ENCODE results near the gene SLC34A1. TPM values are rescaled to one million over a fixed set of nuclear protein-coding genes. Genes with fewer than 3 reads are reported as not detected.

The SLC34A1 gene
- polyA plus RNA-seq, 1 donor from 2014 or later: not detected

GRCh38 chr5:177396078-177396477, 11.8 kb downstream of the SLC34A1 start:
- Mint-ChIP-seq H3K27me3 (no peaks in the 10 kb centered on the region), H3K4me3 (no peak overlapping the region), H3K36me3 (no peaks in the 10 kb centered on the region), H3K4me1 (peaks cover 0 to 3% (median 0%) of the 10 kb centered on the region in 3 donors), H3K9me3 (no peaks in the 10 kb centered on the region), H3K27ac (peak overlapping the region in 1 of 3 donors; percentile 50)

DNA sequence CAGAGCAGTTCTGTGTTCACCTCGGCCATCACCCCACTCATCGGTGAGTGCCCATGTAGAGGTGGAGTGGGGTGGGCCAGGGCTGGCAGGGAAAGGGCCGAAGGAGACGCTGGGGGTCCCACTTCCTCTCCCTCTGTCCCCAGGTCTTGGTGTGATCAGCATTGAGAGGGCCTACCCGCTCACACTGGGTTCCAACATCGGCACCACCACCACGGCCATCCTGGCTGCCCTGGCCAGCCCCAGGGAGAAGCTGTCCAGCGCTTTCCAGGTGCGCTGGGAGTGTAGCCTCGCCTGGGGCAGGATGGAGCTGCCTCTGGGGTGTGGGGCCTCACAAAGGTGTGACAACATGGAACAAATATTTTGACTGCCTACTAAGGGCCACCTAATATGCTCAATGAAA, 12.6 kb downstream of the SLC34A1 start:
- no peak overlapping the region for H3K4me3 Mint-ChIP-seq
- H3K9me3 Mint-ChIP-seq: no peaks in the 10 kb centered on the region
- H3K27me3 Mint-ChIP-seq: peaks cover under 1% of the 10 kb centered on the region
- H3K4me1 Mint-ChIP-seq: peaks cover 0 to 3% (median 0%) of the 10 kb centered on the region in 3 donors
- H3K36me3 Mint-ChIP-seq: no peaks in the 10 kb centered on the region
- no peak overlapping the region for H3K27ac Mint-ChIP-seq

DNA sequence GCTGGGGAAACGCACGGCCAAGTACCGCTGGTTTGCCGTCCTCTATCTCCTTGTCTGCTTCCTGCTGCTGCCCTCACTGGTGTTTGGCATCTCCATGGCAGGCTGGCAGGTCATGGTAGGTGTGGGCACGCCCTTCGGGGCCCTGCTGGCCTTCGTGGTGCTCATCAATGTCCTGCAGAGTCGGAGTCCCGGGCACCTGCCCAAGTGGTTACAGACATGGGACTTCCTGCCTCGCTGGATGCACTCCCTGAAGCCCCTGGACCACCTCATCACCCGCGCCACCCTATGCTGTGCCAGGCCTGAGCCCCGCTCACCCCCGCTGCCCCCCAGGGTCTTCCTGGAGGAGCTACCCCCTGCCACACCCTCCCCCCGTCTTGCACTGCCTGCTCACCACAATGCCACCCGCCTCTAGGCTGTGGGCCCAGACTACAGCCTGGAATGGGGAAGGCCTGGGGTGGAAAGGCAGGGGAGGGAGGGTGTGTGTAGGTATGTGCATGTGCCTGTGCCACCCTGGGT, 13.7 kb downstream of the SLC34A1 start:
- peaks cover 10% of the 10 kb centered on the region for H3K27me3 Mint-ChIP-seq
- H3K4me1 Mint-ChIP-seq: peaks cover 0 to 5% (median 4%) of the 10 kb centered on the region in 3 donors
- H3K27ac Mint-ChIP-seq: peak overlapping the region in 1 of 3 donors; percentile 64
- no peak overlapping the region for H3K4me3 Mint-ChIP-seq
- no peaks in the 10 kb centered on the region for H3K9me3 Mint-ChIP-seq
- no peaks in the 10 kb centered on the region for H3K36me3 Mint-ChIP-seq

- H3K4me1 Mint-ChIP-seq: peaks cover 0 to 14% (median 11%) of the 10 kb centered on the region in 3 donors
- H3K36me3 Mint-ChIP-seq: no peaks in the 10 kb centered on the region
- H3K27me3 Mint-ChIP-seq: peaks cover 15% of the 10 kb centered on the region
- H3K9me3 Mint-ChIP-seq: no peaks in the 10 kb centered on the region
- no peak within 1 kb of the TSS for H3K27ac Mint-ChIP-seq
- peak within 1 kb of the TSS in 3 of 4 donors; percentile 27 to 84 (median 28) for H3K4me3 Mint-ChIP-seq
These were observed 16.0 kb downstream of the SLC34A1 start, which contains the start of gene PFN3 for GRCh38 chr5:177399997-177400868. Gene PFN3 (minus strand): TSS chr5:177400661. CDS start chr5:177400576, 85 bp downstream.

GRCh38 chr5:177402271-177403043, 18.2 kb downstream of the SLC34A1 start:
- Mint-ChIP-seq H3K9me3 (no peaks in the 10 kb centered on the region), H3K4me1 (peaks cover 10 to 25% (median 21%) of the 10 kb centered on the region in 3 donors), H3K4me3 (peak overlapping the region; percentile 77 to 92 (median 86)), H3K27me3 (peaks cover 15% of the 10 kb centered on the region), H3K36me3 (no peaks in the 10 kb centered on the region), H3K27ac (peak overlapping the region in 1 of 3 donors; percentile 86)

- H3K27ac Mint-ChIP-seq: peak overlapping the region in 2 of 3 donors; percentile 67 to 86
- H3K4me1 Mint-ChIP-seq: peaks cover 10 to 25% (median 21%) of the 10 kb centered on the region in 3 donors
- peak overlapping the region; percentile 77 to 92 (median 86) for H3K4me3 Mint-ChIP-seq
- no peaks in the 10 kb centered on the region for H3K36me3 Mint-ChIP-seq
- H3K9me3 Mint-ChIP-seq: no peaks in the 10 kb centered on the region
- peaks cover 15% of the 10 kb centered on the region for H3K27me3 Mint-ChIP-seq
These were observed 19.0 kb downstream of the SLC34A1 start for GRCh38 chr5:177403102-177403791.

DNA sequence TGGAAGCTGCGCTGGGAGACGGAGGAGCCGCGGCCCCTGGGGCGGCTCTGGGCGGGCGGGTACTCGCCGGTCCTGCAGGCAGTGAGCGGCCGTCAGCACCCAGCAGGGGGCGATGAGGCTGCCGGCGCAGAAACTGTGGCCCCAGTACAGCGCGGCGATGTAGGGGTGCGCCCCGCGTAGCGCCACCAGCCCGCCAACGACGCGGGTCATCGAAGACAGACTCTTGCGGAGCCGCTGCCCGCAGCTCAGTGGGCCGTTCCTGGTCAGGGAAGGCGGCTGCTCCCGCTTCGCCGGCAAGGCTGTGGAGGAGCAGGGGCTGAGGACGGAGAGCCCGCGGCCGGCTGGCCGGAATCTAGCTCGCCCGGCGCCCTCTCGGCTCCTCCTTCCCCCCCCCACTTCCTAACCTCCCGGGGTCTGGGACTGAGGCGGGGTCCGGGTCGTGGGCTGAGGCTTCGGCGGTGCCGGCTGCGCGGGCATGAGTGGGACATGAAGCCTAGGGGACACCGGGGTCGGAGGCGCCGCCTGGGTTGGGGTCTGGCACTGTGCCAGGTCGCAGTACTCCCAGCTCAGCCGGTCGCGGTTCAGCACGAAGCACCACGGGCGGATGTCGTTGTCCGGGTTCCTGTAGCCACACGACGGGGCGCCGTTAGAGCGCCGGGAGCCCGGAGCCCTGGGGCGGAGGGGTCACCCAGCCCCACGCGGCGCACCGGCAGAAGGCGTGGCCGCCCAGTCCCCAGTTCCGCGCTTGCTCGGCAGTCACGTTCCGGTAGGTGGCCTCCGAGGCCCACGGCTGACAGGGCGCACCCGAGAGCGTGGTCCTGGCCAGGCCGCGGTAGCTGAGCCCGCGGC, 19.8 kb downstream of the SLC34A1 start:
- peaks cover 15% of the 10 kb centered on the region for H3K27me3 Mint-ChIP-seq
- no peaks in the 10 kb centered on the region for H3K9me3 Mint-ChIP-seq
- H3K4me3 Mint-ChIP-seq: peak overlapping the region; percentile 77 to 92 (median 86)
- H3K27ac Mint-ChIP-seq: peak overlapping the region in 2 of 3 donors; percentile 67 to 86
- peaks cover 10 to 25% (median 21%) of the 10 kb centered on the region in 3 donors for H3K4me1 Mint-ChIP-seq
- H3K36me3 Mint-ChIP-seq: no peaks in the 10 kb centered on the region

DNA sequence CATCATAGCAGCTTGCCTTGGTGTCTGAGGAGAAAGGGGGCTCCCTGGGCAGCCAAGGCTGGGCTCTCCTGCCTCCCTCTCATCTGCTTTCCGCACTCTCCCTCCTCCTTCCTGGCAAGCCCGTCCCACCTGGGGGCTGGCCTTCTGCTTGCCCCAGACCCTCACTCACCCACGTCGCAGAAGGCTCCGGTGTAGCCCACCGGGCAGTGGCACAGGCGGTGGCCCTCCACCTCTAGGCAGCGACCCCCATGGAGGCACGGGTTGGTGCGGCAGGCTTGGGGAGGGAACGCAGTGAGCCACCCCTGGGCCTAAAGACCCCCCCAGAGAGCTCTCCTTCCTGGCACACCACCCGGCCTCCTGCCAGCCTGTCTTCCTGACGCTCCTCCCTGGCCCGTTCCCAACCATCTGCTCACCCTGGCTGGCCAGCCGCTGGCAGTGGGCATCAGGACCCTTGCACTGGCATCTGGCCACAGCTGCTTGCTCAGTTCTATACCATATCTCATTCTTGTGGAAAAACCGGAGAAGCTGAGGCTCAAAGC, 20.5 kb downstream of the SLC34A1 start:
- Mint-ChIP-seq H3K4me1 (peaks cover 10 to 25% (median 21%) of the 10 kb centered on the region in 3 donors), H3K9me3 (no peaks in the 10 kb centered on the region), H3K27me3 (peaks cover 19% of the 10 kb centered on the region), H3K27ac (peak overlapping the region in 1 of 3 donors; percentile 86), H3K4me3 (peak overlapping the region; percentile 77 to 89 (median 80)), H3K36me3 (no peaks in the 10 kb centered on the region)

DNA sequence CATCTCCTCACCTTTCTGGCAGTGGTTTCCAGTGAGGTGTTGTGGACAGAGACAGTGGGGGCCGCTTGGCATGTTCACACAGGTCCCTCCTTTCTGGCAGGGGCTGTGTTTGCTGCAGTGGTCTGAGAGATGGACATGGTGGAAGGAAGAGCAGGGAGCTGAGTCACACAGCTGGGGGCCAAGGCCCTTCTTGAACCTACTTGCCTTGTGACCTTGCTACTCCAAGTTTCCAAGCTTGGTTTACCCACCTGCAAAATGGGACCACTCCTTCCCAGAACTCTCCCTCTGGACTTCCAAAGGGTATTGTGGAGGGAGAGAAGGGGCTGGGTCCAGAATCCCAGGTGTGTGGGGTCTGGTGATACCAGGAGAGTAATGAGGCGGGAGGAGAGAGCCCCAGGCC, 21.1 kb downstream of the SLC34A1 start:
- H3K9me3 Mint-ChIP-seq: no peaks in the 10 kb centered on the region
- peaks cover 10 to 25% (median 21%) of the 10 kb centered on the region in 3 donors for H3K4me1 Mint-ChIP-seq
- H3K4me3 Mint-ChIP-seq: peak overlapping the region in 3 of 4 donors; percentile 47 to 84 (median 66)
- H3K27ac Mint-ChIP-seq: peak overlapping the region in 1 of 3 donors; percentile 87
- peaks cover 19% of the 10 kb centered on the region for H3K27me3 Mint-ChIP-seq
- H3K36me3 Mint-ChIP-seq: no peaks in the 10 kb centered on the region

DNA sequence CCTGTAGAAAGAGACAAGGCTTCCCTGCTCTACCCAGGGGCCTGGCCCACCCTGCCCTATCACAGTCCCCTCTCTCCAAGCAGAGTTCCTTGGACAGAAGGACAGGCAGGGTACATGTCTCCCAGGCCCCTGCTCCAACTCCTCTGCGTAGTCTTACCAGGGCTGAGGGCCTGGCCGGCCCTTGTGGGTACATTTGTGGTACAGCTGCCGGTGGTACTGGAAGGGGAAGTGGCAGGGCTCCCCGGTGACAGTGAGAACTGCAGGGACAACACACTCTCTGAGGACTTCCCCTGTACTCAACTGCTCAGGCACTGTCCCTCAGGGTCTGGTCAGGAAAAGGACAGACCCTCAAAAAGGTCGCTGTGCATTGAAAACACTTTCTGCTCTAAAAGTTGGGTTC, 21.6 kb downstream of the SLC34A1 start:
- no peaks in the 10 kb centered on the region for H3K36me3 Mint-ChIP-seq
- H3K9me3 Mint-ChIP-seq: no peaks in the 10 kb centered on the region
- H3K4me3 Mint-ChIP-seq: peak overlapping the region; percentile 41 to 84 (median 73)
- H3K27ac Mint-ChIP-seq: peak overlapping the region; percentile 75 to 87 (median 76)
- H3K27me3 Mint-ChIP-seq: peaks cover 19% of the 10 kb centered on the region
- H3K4me1 Mint-ChIP-seq: peaks cover 10 to 25% (median 21%) of the 10 kb centered on the region in 3 donors

DNA sequence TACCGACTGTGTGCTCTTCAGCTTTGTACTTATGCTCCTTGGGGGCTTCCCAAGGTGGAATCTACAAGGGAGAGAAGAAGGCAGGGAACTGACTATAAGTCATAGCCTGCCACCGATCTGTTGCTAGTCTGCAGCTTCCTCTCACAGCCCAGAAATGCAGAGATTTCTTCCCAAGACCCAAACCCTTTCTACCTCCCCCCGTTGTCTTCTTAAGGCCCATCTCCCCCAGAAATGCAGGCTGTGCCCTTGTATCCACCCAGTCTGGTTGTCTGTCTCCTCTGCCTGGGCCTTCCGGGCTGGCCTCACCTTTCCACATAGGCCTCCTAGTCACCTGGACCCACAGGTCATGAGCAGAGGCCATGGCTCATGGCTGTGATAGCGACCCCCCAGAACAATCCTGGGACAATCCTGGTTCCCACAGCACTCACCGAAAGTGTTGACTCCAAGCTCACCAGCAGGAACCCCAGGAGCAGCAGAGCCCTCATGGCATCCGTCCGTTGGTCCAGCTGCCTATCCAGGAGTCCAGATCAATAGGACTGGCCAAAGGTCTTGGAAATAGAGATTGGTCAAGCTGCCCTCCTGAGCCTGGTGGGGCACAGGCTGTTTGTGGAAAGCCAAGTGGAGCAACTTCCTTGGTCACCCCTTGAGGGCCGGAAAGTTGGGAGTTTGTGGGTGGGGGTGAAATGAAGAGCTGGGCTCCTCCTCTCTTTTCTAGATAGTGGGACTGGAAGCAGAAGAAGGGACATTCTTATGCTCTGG, 25.0 kb downstream of the SLC34A1 start, which contains the start of gene F12:
Gene F12, minus strand, starts transcription at position 522 of the 759 bp plus-strand sequence. Its CDS starts 37 bp downstream, at position 485.
- peaks cover 16 to 25% (median 21%) of the 10 kb centered on the region in 3 donors for H3K4me1 Mint-ChIP-seq
- no peaks in the 10 kb centered on the region for H3K36me3 Mint-ChIP-seq

GRCh38 chr5:177410575-177410974, 26.3 kb downstream of the SLC34A1 start:
- no peak overlapping the region for H3K4me3 Mint-ChIP-seq

More for the DNA sequence above, 25.0 kb downstream of the SLC34A1 start, which contains the start of gene F12:
- no peak within 1 kb of the TSS for H3K4me3 Mint-ChIP-seq
- no peaks in the 10 kb centered on the region for H3K9me3 Mint-ChIP-seq
- H3K27me3 Mint-ChIP-seq: peaks cover 4% of the 10 kb centered on the region
- H3K27ac Mint-ChIP-seq: peak within 1 kb of the TSS in 2 of 3 donors; percentile 39 to 64

More at GRCh38 chr5:177410575-177410974, 26.3 kb downstream of the SLC34A1 start:
- H3K27ac Mint-ChIP-seq: peak overlapping the region in 1 of 3 donors; percentile 64
- peaks cover 4% of the 10 kb centered on the region for H3K27me3 Mint-ChIP-seq
- no peaks in the 10 kb centered on the region for H3K36me3 Mint-ChIP-seq
- no peaks in the 10 kb centered on the region for H3K9me3 Mint-ChIP-seq
- peaks cover 14 to 18% (median 16%) of the 10 kb centered on the region in 3 donors for H3K4me1 Mint-ChIP-seq
